Activated naive CD8-positive, alpha-beta T cell treated with anti-CD3 and anti-CD28 coated beads for 36 hours (primary cell): ENCODE results near the gene ADAT3. TPM values are rescaled to one million over a fixed set of nuclear protein-coding genes. Genes with fewer than 3 reads are reported as not detected.
A peak's percentile ranks its signal among the peaks of the same experiment; 100 is the strongest.

Experiments used
- DNase-seq: peaks from one replicate; pipeline ENCODE4 v3.0.0; 2021
- H3K27ac Mint-ChIP-seq: one replicate; pipeline ENCODE4 v1.8.0; 2022; ENCODE audit warnings: mild to moderate bottlenecking, moderate library complexity, mixed read lengths
- H3K27me3 Mint-ChIP-seq: one replicate; pipeline ENCODE4 v1.8.0; 2022; ENCODE audit warnings: mild to moderate bottlenecking, mixed read lengths
- H3K36me3 Mint-ChIP-seq: one replicate; pipeline ENCODE4 v1.8.0; 2021; ENCODE audit warnings: mild to moderate bottlenecking, mixed read lengths
- H3K4me1 Mint-ChIP-seq: one replicate; pipeline ENCODE4 v1.8.0; 2021; ENCODE audit warnings: mixed read lengths
- H3K4me3 Mint-ChIP-seq: one replicate; pipeline ENCODE4 v1.8.0; 2022; ENCODE audit warnings: mild to moderate bottlenecking, moderate library complexity, mixed read lengths
- H3K9me3 Mint-ChIP-seq: one replicate; pipeline ENCODE4 v1.8.0; 2022; ENCODE audit warnings: mixed read lengths
- total RNA-seq, 2 experiments: library from RNA; stranded (reverse); gene quantifications; one replicate each; pipeline ENCODE4 v1.2.3, GENCODE V29; 2021

ADAT3 gene
- total RNA-seq, 2 experiments from 2014 or later = 5.7 to 5.9 TPM

DNA sequence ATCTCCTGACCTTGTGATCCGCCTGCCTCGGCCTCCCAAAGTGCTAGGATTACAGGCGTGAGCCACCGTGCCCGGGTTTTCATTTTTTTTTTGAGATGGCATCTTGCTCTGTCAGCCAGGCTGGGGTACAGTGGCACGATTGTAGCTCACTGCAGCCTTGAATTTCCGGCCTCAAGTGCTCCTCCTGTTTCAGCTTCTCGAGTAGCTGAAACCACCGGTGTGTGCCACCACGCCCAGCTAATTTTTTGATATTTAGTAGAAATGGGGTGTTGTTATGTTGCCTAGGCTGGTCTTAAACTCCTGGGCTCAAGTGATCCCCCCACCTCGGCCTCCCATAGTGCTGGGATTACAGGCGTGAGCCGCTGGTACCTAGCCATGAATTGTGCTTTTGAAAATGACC lies 5.9 kb downstream of the ADAT3 start:
- H3K27ac Mint-ChIP-seq = no peak overlapping the region

DNA sequence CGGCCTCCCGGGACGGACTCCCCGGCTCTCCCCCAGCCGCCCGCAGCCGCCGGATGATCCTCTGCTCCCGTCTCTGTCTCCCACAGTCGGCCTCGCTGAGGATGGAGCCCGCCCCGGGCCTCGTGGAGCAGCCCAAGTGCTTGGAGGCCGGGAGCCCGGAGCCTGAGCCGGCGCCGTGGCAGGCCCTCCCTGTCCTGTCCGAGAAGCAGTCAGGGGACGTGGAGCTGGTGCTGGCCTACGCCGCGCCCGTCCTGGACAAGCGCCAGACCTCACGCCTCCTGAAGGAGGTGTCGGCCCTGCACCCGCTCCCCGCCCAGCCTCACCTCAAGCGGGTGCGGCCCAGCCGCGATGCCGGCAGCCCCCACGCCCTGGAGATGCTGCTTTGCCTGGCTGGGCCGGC lies 6.8 kb downstream of the ADAT3 start:
- H3K4me3 Mint-ChIP-seq = no peak overlapping the region
- H3K9me3 Mint-ChIP-seq = no peaks in the 10 kb centered on the region
- H3K36me3 Mint-ChIP-seq = peaks cover 7% of the 10 kb centered on the region
- H3K27ac Mint-ChIP-seq = no peak overlapping the region
- DNase-seq = no peak
- H3K27me3 Mint-ChIP-seq = no peaks in the 10 kb centered on the region
- peaks cover 18% of the 10 kb centered on the region for H3K4me1 Mint-ChIP-seq

More for the DNA sequence above, 5.9 kb downstream of the ADAT3 start:
- no peaks in the 10 kb centered on the region for H3K9me3 Mint-ChIP-seq
- peaks cover 18% of the 10 kb centered on the region for H3K4me1 Mint-ChIP-seq
- no peak overlapping the region for H3K4me3 Mint-ChIP-seq
- H3K27me3 Mint-ChIP-seq = no peaks in the 10 kb centered on the region
- peaks cover 7% of the 10 kb centered on the region for H3K36me3 Mint-ChIP-seq
- DNase-seq = no peak

DNA sequence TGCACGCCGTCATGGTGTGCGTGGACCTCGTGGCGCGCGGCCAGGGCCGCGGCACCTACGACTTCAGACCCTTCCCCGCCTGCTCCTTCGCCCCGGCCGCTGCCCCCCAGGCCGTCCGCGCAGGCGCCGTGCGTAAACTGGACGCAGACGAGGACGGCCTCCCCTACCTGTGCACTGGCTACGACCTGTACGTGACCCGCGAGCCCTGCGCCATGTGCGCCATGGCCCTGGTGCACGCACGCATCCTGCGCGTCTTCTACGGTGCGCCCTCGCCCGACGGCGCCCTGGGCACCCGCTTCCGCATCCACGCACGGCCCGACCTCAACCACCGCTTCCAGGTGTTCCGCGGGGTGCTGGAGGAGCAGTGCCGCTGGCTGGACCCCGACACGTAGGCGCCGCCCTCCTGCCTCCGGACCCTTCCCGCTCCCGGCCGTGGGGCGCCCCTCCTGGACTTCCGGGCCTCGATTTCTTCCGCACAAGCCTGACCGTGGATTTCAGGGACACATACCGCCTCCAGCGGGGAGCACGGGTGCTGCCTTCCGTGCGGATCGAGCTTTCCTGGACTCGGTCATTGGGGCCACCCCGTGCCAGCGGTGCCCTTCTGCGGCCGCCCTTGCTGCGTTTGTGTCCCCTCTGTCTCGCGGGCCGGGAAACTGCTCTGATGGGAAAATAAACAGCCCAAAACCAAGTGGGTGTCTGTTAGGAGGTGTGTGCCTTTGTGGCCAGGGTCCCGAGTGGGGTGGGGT lies 7.7 kb downstream of the ADAT3 start:
- Mint-ChIP-seq H3K27me3 (no peaks in the 10 kb centered on the region), H3K4me1 (peaks cover 18% of the 10 kb centered on the region), H3K4me3 (no peak overlapping the region), H3K9me3 (no peaks in the 10 kb centered on the region), H3K36me3 (peaks cover 4% of the 10 kb centered on the region), H3K27ac (no peak overlapping the region)
- DNase-seq = no peak

DNA sequence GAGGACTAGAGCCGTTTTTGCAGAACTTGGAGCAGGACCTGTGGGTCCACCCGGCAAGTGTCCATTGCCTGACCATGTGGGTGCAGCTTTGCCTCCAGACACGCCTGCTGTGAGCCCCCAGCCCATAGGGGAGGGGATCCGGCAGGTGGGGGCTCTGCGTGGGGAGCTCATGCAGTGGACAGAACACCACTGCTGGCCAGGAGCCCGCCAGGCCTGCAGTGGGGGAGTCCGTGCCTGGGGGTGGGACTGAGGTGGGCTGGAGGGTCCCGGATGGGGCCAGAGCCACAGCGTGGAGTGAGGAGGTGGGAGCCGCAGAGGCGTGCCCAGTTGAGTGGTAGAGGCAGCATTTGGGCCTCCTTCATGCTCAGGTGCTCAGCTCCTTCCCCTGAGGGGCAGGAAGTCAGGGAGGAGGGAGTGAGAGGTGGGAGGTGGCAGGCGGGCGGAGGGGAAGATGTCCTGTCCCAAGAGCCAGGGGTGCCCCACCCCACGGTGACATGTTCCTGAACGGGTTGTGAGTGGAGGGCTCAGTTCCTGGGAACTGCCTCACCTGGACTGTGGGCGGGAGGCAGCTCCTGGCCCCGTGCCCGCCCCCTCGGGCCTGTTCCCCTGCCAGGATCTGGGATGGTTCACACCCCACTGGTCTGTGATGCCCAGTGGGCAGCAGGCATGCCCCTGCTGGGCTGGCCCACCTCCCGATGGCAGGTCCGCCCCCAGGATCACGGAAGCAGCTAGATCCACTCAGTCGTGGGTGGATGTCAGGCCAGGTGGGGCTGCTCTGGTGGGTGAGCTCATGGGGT lies 8.8 kb downstream of the ADAT3 start:
- Mint-ChIP-seq H3K4me3 (no peak overlapping the region), H3K36me3 (no peaks in the 10 kb centered on the region), H3K9me3 (no peaks in the 10 kb centered on the region), H3K27ac (no peak overlapping the region), H3K4me1 (peaks cover 13% of the 10 kb centered on the region), H3K27me3 (no peaks in the 10 kb centered on the region)
- no peak for DNase-seq

DNA sequence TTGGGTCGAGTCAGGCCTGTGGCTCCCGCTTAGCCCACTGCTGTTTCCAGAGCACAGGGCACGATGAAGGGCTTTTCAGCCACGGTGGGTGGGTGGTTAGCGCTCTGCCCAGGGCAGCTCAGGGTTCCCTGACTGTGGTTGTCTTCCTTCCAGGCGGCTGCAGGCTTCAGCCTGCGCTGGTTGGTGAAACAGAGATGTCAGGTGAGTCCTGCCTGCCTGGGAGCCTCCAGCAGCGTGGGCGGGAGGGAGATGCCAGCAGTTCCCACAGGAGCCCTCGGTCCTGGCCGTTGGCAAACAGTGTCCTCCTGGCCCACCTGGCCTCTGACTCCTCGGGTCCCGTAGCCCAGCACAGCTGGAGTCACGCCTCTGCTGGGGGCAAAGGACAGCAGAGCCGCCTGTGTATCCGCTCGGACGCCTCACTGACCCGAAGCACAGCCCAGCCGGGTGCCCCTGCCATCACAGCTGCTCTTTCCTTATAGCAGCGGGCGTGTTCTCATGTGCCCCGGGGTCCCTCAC lies 9.7 kb downstream of the ADAT3 start:
- Mint-ChIP-seq H3K36me3 (no peaks in the 10 kb centered on the region), H3K9me3 (no peaks in the 10 kb centered on the region)
- no peak for DNase-seq

DNA sequence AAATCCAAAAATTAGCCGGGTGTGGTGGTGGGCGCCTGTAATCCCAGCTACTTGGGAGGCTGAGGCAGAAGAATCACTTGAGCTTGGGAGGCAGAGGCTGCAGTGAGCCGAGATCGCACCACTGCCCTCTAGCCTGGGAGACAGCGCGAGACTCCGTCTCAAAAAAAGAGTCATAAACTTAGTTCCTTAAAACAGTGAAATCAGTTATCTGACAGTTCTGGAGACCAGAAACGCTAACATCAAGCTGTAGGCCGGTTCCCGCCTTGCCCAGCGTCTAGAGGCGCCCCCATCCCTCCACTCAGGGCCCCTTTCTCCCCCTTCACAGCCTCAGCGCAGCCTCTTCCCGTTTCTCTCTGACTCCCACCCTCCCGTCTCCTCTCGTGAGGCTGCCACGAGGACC lies 11.9 kb downstream of the ADAT3 start:
- Mint-ChIP-seq H3K27ac (no peak overlapping the region), H3K27me3 (no peaks in the 10 kb centered on the region)

More for the DNA sequence above, 9.7 kb downstream of the ADAT3 start:
- H3K27me3 Mint-ChIP-seq = no peaks in the 10 kb centered on the region
- no peak overlapping the region for H3K27ac Mint-ChIP-seq
- peaks cover 5% of the 10 kb centered on the region for H3K4me1 Mint-ChIP-seq
- no peak overlapping the region for H3K4me3 Mint-ChIP-seq

DNA sequence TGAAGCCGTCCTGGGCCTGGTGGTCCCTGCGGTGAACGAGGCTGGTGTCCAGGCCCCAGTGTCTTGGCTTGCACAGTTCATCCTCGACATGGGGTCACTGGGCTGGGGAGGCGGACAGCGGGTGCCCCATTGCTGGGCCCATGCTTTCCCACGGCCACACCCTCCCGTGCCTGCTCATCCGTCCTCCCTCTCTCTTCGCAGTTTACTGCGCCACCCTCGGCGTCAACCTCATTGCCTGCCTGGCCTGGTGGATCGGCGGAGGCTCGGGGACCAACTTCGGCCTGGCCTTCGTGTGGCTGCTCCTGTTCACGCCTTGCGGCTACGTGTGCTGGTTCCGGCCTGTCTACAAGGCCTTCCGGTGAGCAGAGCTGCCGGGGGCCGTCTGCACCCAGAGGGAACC lies 12.7 kb downstream of the ADAT3 start:
- no peaks in the 10 kb centered on the region for H3K36me3 Mint-ChIP-seq
- H3K27me3 Mint-ChIP-seq = no peaks in the 10 kb centered on the region
- H3K4me3 Mint-ChIP-seq = no peak overlapping the region
- DNase-seq = no peak
- H3K4me1 Mint-ChIP-seq = peaks cover 4% of the 10 kb centered on the region
- H3K9me3 Mint-ChIP-seq = no peaks in the 10 kb centered on the region
- no peak overlapping the region for H3K27ac Mint-ChIP-seq

More for the DNA sequence above, 11.9 kb downstream of the ADAT3 start:
- DNase-seq = no peak
- H3K4me3 Mint-ChIP-seq = no peak overlapping the region
- H3K36me3 Mint-ChIP-seq = no peaks in the 10 kb centered on the region
- peaks cover 4% of the 10 kb centered on the region for H3K4me1 Mint-ChIP-seq
- no peaks in the 10 kb centered on the region for H3K9me3 Mint-ChIP-seq

DNA sequence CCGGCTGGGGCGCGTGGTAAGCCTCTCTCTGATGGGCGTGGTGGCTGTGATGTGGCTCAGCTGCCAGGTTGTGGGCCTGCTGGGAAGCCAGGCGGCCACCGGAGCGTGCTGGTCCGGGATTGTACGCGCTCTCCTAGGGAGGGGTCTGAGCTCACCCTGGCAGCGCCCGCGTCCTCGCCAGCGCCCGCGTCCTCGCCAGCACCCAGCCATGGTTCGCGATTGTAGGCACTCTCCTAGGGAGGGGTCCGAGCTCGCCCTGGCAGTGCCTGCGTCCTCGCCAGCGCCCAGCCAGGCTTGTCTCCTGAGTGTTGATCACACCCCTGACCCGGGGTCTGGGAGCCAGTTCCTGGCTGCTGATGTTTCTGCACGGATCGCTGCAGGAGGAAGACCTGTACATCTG lies 13.8 kb downstream of the ADAT3 start:
- Mint-ChIP-seq H3K9me3 (no peaks in the 10 kb centered on the region), H3K36me3 (peaks cover 1% of the 10 kb centered on the region), H3K27ac (no peak overlapping the region), H3K27me3 (no peaks in the 10 kb centered on the region), H3K4me1 (peaks cover 4% of the 10 kb centered on the region), H3K4me3 (no peak overlapping the region)
- no peak for DNase-seq

DNA sequence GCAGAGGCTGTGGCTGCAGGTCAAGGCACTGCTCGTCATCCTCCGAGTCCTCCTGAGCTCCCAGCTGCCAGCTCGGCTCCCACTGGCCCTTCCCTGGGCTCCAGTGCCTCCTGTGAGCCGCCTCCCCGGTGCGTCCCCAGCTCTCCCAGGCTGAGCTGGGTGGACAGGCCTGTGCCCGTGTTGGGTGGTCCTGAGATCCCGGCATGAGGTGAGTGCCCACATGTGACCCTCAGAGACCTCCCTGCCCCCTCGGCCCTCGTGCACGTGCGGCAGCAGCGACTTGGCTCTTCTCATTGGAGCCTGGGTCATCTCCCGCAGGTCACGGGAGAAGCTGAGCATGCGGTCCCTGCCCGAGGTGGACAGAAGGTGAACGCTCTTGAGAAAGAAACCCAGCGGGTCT lies 15.4 kb downstream of the ADAT3 start:
- H3K27ac Mint-ChIP-seq = no peak overlapping the region
- no peaks in the 10 kb centered on the region for H3K9me3 Mint-ChIP-seq
- no peaks in the 10 kb centered on the region for H3K27me3 Mint-ChIP-seq
- no peak for DNase-seq
- peaks cover 4% of the 10 kb centered on the region for H3K4me1 Mint-ChIP-seq
- peaks cover 1% of the 10 kb centered on the region for H3K36me3 Mint-ChIP-seq
- no peak overlapping the region for H3K4me3 Mint-ChIP-seq

DNA sequence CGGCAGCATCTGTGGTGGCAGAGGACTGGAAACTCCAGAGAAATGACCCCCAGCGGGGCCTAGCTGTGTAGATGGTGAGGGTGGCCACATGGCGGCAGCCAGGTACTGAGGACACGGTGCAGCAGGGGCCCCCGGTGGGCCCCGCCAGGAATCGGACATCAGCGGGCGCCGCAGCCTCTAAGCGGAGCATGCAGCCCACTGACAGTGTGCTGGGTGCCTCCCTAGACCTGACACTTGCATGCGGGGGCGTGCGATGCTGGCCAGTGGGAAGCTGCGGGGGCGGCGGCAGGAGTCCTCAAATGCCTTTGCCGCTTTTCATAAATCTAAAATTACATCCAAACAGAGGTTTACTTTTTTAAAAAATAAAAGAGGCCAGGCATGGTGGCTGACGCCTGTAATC lies 16.1 kb downstream of the ADAT3 start:
- no peak for DNase-seq
- no peak overlapping the region for H3K27ac Mint-ChIP-seq
- H3K9me3 Mint-ChIP-seq = no peaks in the 10 kb centered on the region
- H3K27me3 Mint-ChIP-seq = no peaks in the 10 kb centered on the region
- H3K4me3 Mint-ChIP-seq = no peak overlapping the region
- H3K4me1 Mint-ChIP-seq = peaks cover 4% of the 10 kb centered on the region
- H3K36me3 Mint-ChIP-seq = peaks cover 1% of the 10 kb centered on the region

DNA sequence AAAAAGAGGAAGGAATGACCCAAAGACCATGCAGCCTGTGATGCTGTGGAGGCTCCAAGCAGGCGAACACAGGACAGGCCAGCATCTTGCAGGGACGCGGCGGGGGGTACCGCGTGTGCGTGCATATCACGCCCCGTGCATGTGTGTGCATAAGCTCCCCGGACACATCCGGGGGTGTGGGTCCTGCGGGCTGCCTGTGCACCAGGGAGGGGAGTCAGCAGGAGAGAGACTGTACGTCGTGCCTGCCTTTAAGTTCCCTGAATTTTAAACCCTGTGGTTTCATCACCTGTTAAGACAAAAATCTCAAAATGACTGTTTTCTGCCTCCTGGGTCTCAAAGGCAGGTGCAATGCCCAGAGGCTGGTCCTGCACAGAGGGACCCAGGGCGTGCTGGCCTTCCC lies 16.6 kb downstream of the ADAT3 start:
- H3K36me3 Mint-ChIP-seq = peaks cover 1% of the 10 kb centered on the region
- no peak overlapping the region for H3K4me3 Mint-ChIP-seq
- H3K27me3 Mint-ChIP-seq = no peaks in the 10 kb centered on the region
- no peaks in the 10 kb centered on the region for H3K9me3 Mint-ChIP-seq
- H3K4me1 Mint-ChIP-seq = peaks cover 4% of the 10 kb centered on the region
- no peak overlapping the region for H3K27ac Mint-ChIP-seq
- DNase-seq = no peak

DNA sequence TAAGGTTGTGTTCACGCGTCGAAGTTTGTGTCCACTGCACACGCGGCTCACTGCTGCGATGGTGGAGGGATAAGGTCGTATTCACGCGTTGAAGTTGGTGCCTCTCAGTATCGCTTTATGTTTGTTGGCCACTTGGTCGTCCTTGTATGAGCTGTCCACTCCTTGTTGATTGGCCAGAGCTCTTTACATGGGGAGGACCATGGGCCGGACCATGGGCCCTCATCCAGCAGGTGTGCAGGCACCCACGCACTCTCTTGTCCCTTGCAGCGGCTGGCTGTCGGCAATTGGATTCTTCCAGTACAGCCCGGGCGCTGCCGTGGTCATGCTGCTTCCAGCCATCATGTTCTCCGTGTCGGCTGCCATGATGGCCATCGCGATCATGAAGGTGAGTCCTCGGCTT lies 17.6 kb downstream of the ADAT3 start:
- peaks cover 7% of the 10 kb centered on the region for H3K4me1 Mint-ChIP-seq
- no peak for DNase-seq
- no peak overlapping the region for H3K4me3 Mint-ChIP-seq
- no peaks in the 10 kb centered on the region for H3K9me3 Mint-ChIP-seq
- H3K27ac Mint-ChIP-seq = no peak overlapping the region
- peaks cover 1% of the 10 kb centered on the region for H3K36me3 Mint-ChIP-seq
- H3K27me3 Mint-ChIP-seq = no peaks in the 10 kb centered on the region

DNA sequence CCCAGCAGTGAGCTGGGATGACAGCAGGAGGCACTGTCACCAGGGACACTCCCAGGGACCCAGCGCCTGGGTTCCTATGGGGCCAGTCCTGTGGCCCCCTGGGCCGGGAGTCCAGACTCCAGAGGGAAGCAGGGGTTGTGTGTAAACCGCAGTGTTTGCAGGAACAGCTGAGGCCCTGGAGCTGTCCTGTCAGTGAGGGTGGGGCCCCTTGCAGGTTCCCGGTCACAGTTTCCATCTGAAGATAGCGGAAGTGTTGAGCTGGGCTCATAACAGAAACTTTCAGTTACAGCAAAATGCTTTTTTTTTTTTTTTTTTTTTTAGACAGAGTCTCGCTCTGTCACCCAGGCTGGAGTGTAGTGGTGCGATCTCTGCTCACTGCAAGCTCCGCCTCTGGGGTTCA lies 18.1 kb downstream of the ADAT3 start:
- peak; percentile 50 for DNase-seq
- Mint-ChIP-seq H3K36me3 (peaks cover 1% of the 10 kb centered on the region), H3K4me3 (no peak overlapping the region), H3K9me3 (no peaks in the 10 kb centered on the region), H3K27me3 (no peaks in the 10 kb centered on the region), H3K27ac (no peak overlapping the region), H3K4me1 (peaks cover 8% of the 10 kb centered on the region)

DNA sequence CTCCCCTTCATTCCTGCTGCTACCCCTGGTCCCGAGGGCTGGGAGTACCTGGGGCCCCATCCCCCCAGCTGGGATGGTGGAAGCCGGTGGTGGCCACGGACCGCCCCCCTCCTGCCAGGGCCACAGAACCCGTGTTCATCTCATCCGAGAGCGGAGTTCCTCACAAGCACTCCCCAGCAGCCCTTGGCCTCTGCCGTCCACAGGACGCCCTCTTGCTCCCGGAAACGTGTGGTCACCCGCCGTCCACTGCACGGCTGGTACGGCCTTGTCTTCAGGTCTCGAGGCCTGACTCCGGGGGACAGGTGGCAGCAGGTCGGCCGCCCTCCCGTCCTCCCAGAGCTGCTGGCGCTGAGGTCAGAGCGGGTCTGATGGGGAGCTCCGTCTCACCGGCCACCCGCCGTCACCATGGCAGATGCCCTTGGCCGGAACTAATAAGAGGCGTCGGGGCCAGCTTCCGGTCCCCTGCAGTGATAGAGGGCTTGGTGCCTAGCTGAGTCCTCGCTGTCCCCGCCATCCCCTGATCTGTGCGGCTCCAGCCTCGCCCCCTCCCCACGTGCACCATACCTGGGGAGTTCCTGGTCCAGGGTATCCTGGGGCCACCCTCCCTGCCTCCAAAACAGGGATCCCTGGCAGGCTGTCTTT lies 19.2 kb downstream of the ADAT3 start:
- Mint-ChIP-seq H3K36me3 (peaks cover 1% of the 10 kb centered on the region), H3K9me3 (no peaks in the 10 kb centered on the region), H3K27me3 (no peaks in the 10 kb centered on the region), H3K27ac (no peak overlapping the region), H3K4me3 (no peak overlapping the region), H3K4me1 (peaks cover 8% of the 10 kb centered on the region)
- DNase-seq = no peak

DNA sequence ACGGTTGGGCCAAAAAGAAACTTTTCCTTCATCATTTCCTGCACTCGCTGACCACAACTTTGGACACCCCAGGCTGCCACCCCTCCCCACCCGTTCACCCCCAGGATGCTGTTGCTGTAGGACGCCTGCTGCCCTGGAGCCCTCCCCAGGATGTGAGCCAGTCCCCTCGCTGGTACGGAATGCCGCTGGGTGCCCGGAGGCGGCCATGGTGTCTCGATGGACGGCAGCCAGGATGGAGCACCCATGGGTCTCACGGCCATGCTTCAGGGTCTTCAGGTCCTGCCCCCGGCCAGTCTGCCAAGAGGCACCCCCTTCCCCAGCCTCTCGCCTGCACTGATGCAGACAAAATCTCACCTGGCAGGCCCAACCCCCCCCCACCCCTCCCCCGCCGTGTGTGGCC lies 20.3 kb downstream of the ADAT3 start:
- H3K4me3 Mint-ChIP-seq = no peak overlapping the region
- peaks cover 15% of the 10 kb centered on the region for H3K4me1 Mint-ChIP-seq
- no peak for DNase-seq
- no peaks in the 10 kb centered on the region for H3K9me3 Mint-ChIP-seq
- peaks cover 1% of the 10 kb centered on the region for H3K36me3 Mint-ChIP-seq
- no peak overlapping the region for H3K27ac Mint-ChIP-seq
- no peaks in the 10 kb centered on the region for H3K27me3 Mint-ChIP-seq
